ENCODE data around the gene R3HDM4.

DNA sequence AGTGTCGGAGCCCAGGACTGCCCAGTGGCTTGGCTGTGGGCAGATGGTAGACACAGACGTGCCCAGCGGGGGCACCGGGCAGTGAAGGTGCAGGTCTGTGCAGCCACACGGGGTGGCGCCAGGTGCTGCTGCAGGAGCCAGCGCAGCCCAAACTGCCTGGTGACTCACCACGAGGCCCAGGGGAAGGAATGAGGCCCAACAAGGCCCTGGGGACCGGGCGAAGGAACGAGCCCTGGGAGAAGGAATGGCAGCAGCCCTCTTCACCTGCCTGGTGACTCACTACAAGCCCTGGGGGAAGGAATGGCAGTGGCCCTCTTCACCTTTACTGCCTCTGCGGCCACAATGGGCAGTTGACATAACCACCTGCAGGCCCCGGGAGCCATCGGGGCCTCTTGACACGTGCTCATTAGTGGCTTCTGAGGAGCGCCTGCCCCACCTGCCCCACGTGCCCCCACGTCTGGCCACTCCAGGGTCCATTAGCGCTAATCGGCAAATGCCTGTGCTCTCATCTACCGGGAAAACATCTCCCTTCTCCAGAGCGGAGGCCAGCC lies 29.3 kb downstream of the R3HDM4 start:
- TF ChIP-seq POLR2A (IDR thresholded peaks at IDR 0.05; ENCODE audit: low read depth, low read length) (no peak), POLR2AphosphoS5 (IDR thresholded peaks at IDR 0.05; ENCODE audit: low read depth, low read length) (no peak), TAF1 (IDR thresholded peaks at IDR 0.05; ENCODE audit: low read depth, low read length) (no peak)
